OCI-LY7 (cell line): Measurements from ENCODE around the gene ARHGAP30. TPM values are rescaled to one million over a fixed set of nuclear protein-coding genes. Genes with fewer than 3 reads are reported as not detected.

ENCODE experiments used
- BruUV-seq: library from RNA; stranded (reverse); fragments of 400-500 nt; replicated peaks from 2 replicates; lab custom pipeline; 2021; lab: Mats Ljungman, UMichigan
- CTCF ChIA-PET: fragments of 300-600 bp; sonication (Branson Sonifier 250); formaldehyde crosslinking; loops from one replicate; lab custom pipeline; 2022; ENCODE audit warnings: antibody characterized with exemption; ENCODE audit not compliant: unreplicated experiment; lab: Charles Lee
- POLR2A ChIA-PET: fragments of 300-600 bp; sonication (Branson Sonifier 250); formaldehyde crosslinking; loops from one replicate; lab custom pipeline; 2022; ENCODE audit warnings: antibody characterized with exemption; lab: Charles Lee
- DNase-seq: peaks from one replicate; pipeline ENCODE4 v3.0.0-alpha.2; 2015; ENCODE audit warnings: low spot score
- H2AFZ ChIP-seq: fragments of 200-600 bp; sonication (generic), shearing (Covaris generic); 2 replicates; pipeline ENCODE4 v1.6.1; 2014; ENCODE audit warnings: mild to moderate bottlenecking, antibody characterized with exemption, low read length, moderate library complexity
- H3K27ac ChIP-seq: fragments of 200-600 bp; sonication (generic); 2 replicates; pipeline ENCODE4 v1.5.1; 2014; ENCODE audit warnings: mixed run types, low read depth, mild to moderate bottlenecking, moderate library complexity, low read length, inconsistent platforms; ENCODE audit not compliant: poor library complexity, severe bottlenecking
- H3K36me3 ChIP-seq: fragments of 200-600 bp; sonication (generic); 2 replicates; pipeline ENCODE4 v1.6.1; 2014; ENCODE audit warnings: mild to moderate bottlenecking, antibody characterized with exemption, low read length, moderate library complexity, mixed read lengths; ENCODE audit not compliant: insufficient read depth
- H3K4me1 ChIP-seq: fragments of 200-600 bp; sonication (generic); 2 replicates; pipeline ENCODE4 v1.5.1; 2014; ENCODE audit warnings: mild to moderate bottlenecking, low read length; ENCODE audit not compliant: insufficient read depth, poor library complexity, severe bottlenecking
- H3K4me2 ChIP-seq: fragments of 200-600 bp; sonication (generic); 2 replicates; pipeline ENCODE4 v1.6.1; 2014; ENCODE audit warnings: mild to moderate bottlenecking, low read length
- H3K4me3 ChIP-seq: fragments of 200-600 bp; sonication (generic); 2 replicates; pipeline ENCODE4 v1.5.1; 2014; ENCODE audit warnings: mild to moderate bottlenecking, low read depth, low read length; ENCODE audit not compliant: poor library complexity, severe bottlenecking
- H3K79me2 ChIP-seq: fragments of 200-600 bp; sonication (generic); 2 replicates; pipeline ENCODE4 v1.6.1; 2016; ENCODE audit warnings: low read depth, mild to moderate bottlenecking, low read length, moderate library complexity, mixed read lengths; ENCODE audit not compliant: insufficient read depth
- H3K9me2 ChIP-seq: fragments of 200-600 bp; sonication (generic); 2 replicates; pipeline ENCODE4 v1.6.1; 2016; ENCODE audit warnings: mild to moderate bottlenecking, low read length, mixed read lengths; ENCODE audit not compliant: insufficient read depth
- H3K9me3 ChIP-seq: fragments of 200-600 bp; sonication (generic); 2 replicates; pipeline ENCODE4 v1.6.1; 2014; ENCODE audit warnings: mild to moderate bottlenecking, mixed run types, low read length, mixed read lengths
- H4K20me1 ChIP-seq: fragments of 200-600 bp; sonication (generic); 2 replicates; pipeline ENCODE4 v1.6.1; 2014; ENCODE audit warnings: mild to moderate bottlenecking, antibody characterized with exemption, low read length, moderate library complexity, mixed read lengths; ENCODE audit not compliant: insufficient read depth
- EZH2phosphoT487 ChIP-seq: fragments of 200-600 bp; sonication (generic); IDR thresholded peaks from 2 replicates; pipeline ENCODE4 v1.6.1; 2018; ENCODE audit warnings: low read depth, borderline replicate concordance, mild to moderate bottlenecking, mixed run types, antibody characterized with exemption, low read length, moderate library complexity, mixed read lengths
- intact Hi-C: fragments of 100-400 bp; cut with micrococcal nuclease; formaldehyde crosslinking; loops from one replicate; pipeline ENCODE4 v1.10.0; 2022; ENCODE audit not compliant: unreplicated experiment
- total RNA-seq, 2 experiments: library from RNA; depleted of rRNA in 1 of 2; stranded (reverse); fragments of >200 nt in 1 of 2; shearing (Covaris generic) in 1 of 2; gene quantifications; 2 replicates each; pipeline ENCODE4 v1.2.3, GENCODE V29; 2014 to 2022
- TF ChIP-seq, protein P1 (sequence below): fragments of 200-600 bp; sonication (generic); conservative IDR thresholded peaks from 2 replicates; pipeline ENCODE4 v1.5.1; 2014; ENCODE audit warnings: mild to moderate bottlenecking, antibody characterized with exemption, low read length, moderate library complexity, mixed read lengths

The ARHGAP30 gene
- total RNA-seq, 2 experiments from 2014 or later, result 56.2 to 101 TPM

DNA sequence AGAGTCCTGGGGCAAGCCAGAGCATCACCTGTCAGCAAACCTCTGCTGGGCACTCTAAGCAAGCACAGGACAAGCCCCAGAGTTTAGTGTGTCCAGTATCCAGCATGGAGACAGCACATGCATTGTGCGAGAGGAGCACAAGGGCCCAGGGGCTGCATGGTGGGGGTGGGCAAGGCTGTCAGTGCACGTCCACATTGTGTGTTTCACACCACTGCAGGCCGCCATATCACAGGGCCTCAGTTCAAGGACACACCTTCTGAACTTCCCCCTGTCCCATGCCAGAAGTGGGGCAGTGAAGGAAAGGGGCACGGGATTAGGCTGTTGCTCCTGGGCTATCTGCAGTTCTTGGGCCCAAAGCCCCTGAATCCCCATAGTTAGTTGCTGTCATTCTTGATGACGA, 30.1 kb downstream of the ARHGAP30 start:
- intact Hi-C loops, result loop anchor here (2.0 kb wide), 1 partner anchor 43 kb away; no protein-coding TSS in a partner anchor
- Histone ChIP-seq H3K4me3 (peak overlapping the region; percentile 81), H3K9me2 (no peaks in the 10 kb centered on the region), H3K27ac (peak overlapping the region; percentile 57), H3K9me3 (no peaks in the 10 kb centered on the region; the same call in 1 of the 2 replicates), H3K4me1 (peaks cover 74% of the 10 kb centered on the region), H3K4me2 (peak overlapping the region; percentile 92), H4K20me1 (no peaks in the 10 kb centered on the region), H3K36me3 (peaks cover 64% of the 10 kb centered on the region), H3K79me2 (peaks cover 25% of the 10 kb centered on the region; the same call in 1 of the 2 replicates), H2AFZ (no peak overlapping the region)
- POLR2A ChIA-PET, result interaction anchor here (1.3 to 1.9 kb wide), 3 partner anchors 7 to 26 kb away, joined by 3 to 7 read pairs (median 4); no protein-coding TSS in a partner anchor
- BruUV-seq, result no TSS peak
- TF ChIP-seq EZH2phosphoT487, result no peak
- TF ChIP-seq, protein P1, sequence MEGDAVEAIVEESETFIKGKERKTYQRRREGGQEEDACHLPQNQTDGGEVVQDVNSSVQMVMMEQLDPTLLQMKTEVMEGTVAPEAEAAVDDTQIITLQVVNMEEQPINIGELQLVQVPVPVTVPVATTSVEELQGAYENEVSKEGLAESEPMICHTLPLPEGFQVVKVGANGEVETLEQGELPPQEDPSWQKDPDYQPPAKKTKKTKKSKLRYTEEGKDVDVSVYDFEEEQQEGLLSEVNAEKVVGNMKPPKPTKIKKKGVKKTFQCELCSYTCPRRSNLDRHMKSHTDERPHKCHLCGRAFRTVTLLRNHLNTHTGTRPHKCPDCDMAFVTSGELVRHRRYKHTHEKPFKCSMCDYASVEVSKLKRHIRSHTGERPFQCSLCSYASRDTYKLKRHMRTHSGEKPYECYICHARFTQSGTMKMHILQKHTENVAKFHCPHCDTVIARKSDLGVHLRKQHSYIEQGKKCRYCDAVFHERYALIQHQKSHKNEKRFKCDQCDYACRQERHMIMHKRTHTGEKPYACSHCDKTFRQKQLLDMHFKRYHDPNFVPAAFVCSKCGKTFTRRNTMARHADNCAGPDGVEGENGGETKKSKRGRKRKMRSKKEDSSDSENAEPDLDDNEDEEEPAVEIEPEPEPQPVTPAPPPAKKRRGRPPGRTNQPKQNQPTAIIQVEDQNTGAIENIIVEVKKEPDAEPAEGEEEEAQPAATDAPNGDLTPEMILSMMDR, result no peak
- CTCF ChIA-PET, result interaction anchor here (1.2 kb wide), 1 partner anchor 18 kb away, joined by 3 read pairs; the partner anchor contains the start of gene F11R
- no peak for DNase-seq

DNA sequence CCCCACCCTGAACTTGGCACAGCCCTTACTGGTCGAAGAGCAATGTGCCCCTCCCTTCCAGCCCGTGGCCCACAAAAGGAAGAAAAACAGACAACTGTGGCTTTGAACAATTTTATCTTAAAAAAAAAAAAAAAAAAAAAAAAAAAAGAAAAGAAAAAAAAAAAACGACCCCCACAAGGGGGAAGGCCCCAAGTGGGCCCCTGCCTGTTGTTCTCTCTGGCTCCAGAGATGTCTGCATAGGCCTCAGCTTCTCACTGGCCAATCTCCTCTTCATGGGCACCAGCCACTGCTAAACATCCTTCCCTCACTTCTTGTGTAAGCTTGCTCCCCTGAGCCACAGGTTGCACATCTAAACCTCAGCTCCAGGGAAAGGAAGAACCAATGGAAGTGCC, 30.5 kb downstream of the ARHGAP30 start:
- ChIA-PET CTCF (interaction anchor here (1.2 kb wide), 1 partner anchor 18 kb away, joined by 3 read pairs; the partner anchor contains the start of gene F11R), POLR2A (interaction anchor here (0.6 to 1.9 kb wide), 5 partner anchors 8 to 366 kb away, joined by 3 to 7 read pairs (median 4); partner anchors contain the start of gene ARHGAP30)
- Histone ChIP-seq H3K4me1 (peaks cover 71% of the 10 kb centered on the region), H4K20me1 (no peaks in the 10 kb centered on the region), H2AFZ (peak overlapping the region; percentile 14), H3K79me2 (peaks cover 21% of the 10 kb centered on the region; the same call in 1 of the 2 replicates), H3K9me3 (no peaks in the 10 kb centered on the region; the same call in 1 of the 2 replicates), H3K9me2 (no peaks in the 10 kb centered on the region), H3K4me2 (peak overlapping the region; percentile 92), H3K4me3 (peak overlapping the region; percentile 81), H3K36me3 (peaks cover 64% of the 10 kb centered on the region), H3K27ac (peak overlapping the region; percentile 57)
- TF ChIP-seq EZH2phosphoT487, result no peak
- TF ChIP-seq, protein P1, result no peak
- intact Hi-C loops, result loop anchor here (2.0 kb wide), 1 partner anchor 42 kb away; no protein-coding TSS in a partner anchor
- no peak for DNase-seq
- BruUV-seq, result no TSS peak
